Measurements from ENCODE around the gene ODC1.

ODC1 gene

GRCh38 chr2:10411557-10411956, 36.6 kb downstream of the ODC1 start:
- H3K4me2 ChIP-seq (ENCODE audit: low read depth, low read length, poor library complexity, severe bottlenecking): no peak overlapping the region
- no peaks in the 10 kb centered on the region for H3K36me3 ChIP-seq (ENCODE audit: low read length)
- peaks cover 7% of the 10 kb centered on the region for H3F3A ChIP-seq (ENCODE audit: insufficient read depth)
- H3K27ac ChIP-seq (ENCODE audit: low read depth, low read length): no peak overlapping the region
- H3K9me2 ChIP-seq (replicated peaks; ENCODE audit: insufficient read depth, low read length): no peaks in the 10 kb centered on the region
- H2AFZ ChIP-seq (ENCODE audit: low read depth, low read length, severe bottlenecking): no peak overlapping the region
- no peaks in the 10 kb centered on the region for H4K20me1 ChIP-seq (ENCODE audit: low read depth, low read length)
- H3K79me2 ChIP-seq (ENCODE audit: insufficient read depth, low read length): no peaks in the 10 kb centered on the region
- H3K27me3 ChIP-seq (ENCODE audit: low read length): no peaks in the 10 kb centered on the region
- TF ChIP-seq CTCF (IDR thresholded peaks at IDR 0.05; ENCODE audit: insufficient read depth, low read length, poor library complexity, severe bottlenecking) (no peak), EZH2phosphoT487 (conservative IDR thresholded peaks at IDR 0.05; ENCODE audit: low read length) (no peak)
- H3K9ac ChIP-seq (ENCODE audit: low read length): no peak overlapping the region
- H3K4me3 ChIP-seq (ENCODE audit: insufficient read depth, low read length, poor library complexity, severe bottlenecking): no peak overlapping the region
- H3K9me3 ChIP-seq (ENCODE audit: insufficient read depth, low read length): no peaks in the 10 kb centered on the region

- Histone ChIP-seq H3K4me3 (ENCODE audit: insufficient read depth, low read length, poor library complexity, severe bottlenecking) (no peak overlapping the region), H3K9me2 (replicated peaks; ENCODE audit: insufficient read depth, low read length) (no peaks in the 10 kb centered on the region), H3K79me2 (ENCODE audit: insufficient read depth, low read length) (no peaks in the 10 kb centered on the region), H3K36me3 (ENCODE audit: low read length) (no peaks in the 10 kb centered on the region), H3K9me3 (ENCODE audit: insufficient read depth, low read length) (no peaks in the 10 kb centered on the region), H3K27ac (ENCODE audit: low read depth, low read length) (peak overlapping the region; percentile 87), H3K4me2 (ENCODE audit: low read depth, low read length, poor library complexity, severe bottlenecking) (peak overlapping the region; percentile 30), H4K20me1 (ENCODE audit: low read depth, low read length) (no peaks in the 10 kb centered on the region), H2AFZ (ENCODE audit: low read depth, low read length, severe bottlenecking) (no peak overlapping the region), H3F3A (ENCODE audit: insufficient read depth) (peaks cover 7% of the 10 kb centered on the region), H3K9ac (ENCODE audit: low read length) (no peak overlapping the region), H3K27me3 (ENCODE audit: low read length) (no peaks in the 10 kb centered on the region)
- TF ChIP-seq EZH2phosphoT487 (conservative IDR thresholded peaks at IDR 0.05; ENCODE audit: low read length) (no peak), CTCF (IDR thresholded peaks at IDR 0.05; ENCODE audit: insufficient read depth, low read length, poor library complexity, severe bottlenecking) (no peak)
These were observed 37.2 kb downstream of the ODC1 start for GRCh38 chr2:10410823-10411437.

GRCh38 chr2:10410001-10410822, 37.9 kb downstream of the ODC1 start:
- Histone ChIP-seq H3K27me3 (ENCODE audit: low read length) (no peaks in the 10 kb centered on the region), H4K20me1 (ENCODE audit: low read depth, low read length) (no peaks in the 10 kb centered on the region), H3K27ac (ENCODE audit: low read depth, low read length) (peak overlapping the region; percentile 87), H2AFZ (ENCODE audit: low read depth, low read length, severe bottlenecking) (no peak overlapping the region), H3K9ac (ENCODE audit: low read length) (peak overlapping the region; percentile 10; the same call in 1 of the 2 replicates), H3F3A (ENCODE audit: insufficient read depth) (peaks cover 7% of the 10 kb centered on the region), H3K4me2 (ENCODE audit: low read depth, low read length, poor library complexity, severe bottlenecking) (peak overlapping the region; percentile 49), H3K36me3 (ENCODE audit: low read length) (no peaks in the 10 kb centered on the region), H3K9me3 (ENCODE audit: insufficient read depth, low read length) (no peaks in the 10 kb centered on the region), H3K79me2 (ENCODE audit: insufficient read depth, low read length) (no peaks in the 10 kb centered on the region), H3K4me3 (ENCODE audit: insufficient read depth, low read length, poor library complexity, severe bottlenecking) (no peak overlapping the region), H3K9me2 (replicated peaks; ENCODE audit: insufficient read depth, low read length) (no peaks in the 10 kb centered on the region)
- TF ChIP-seq EZH2phosphoT487 (conservative IDR thresholded peaks at IDR 0.05; ENCODE audit: low read length) (no peak), CTCF (IDR thresholded peaks at IDR 0.05; ENCODE audit: insufficient read depth, low read length, poor library complexity, severe bottlenecking) (no peak)

Data from SU-DHL-6 (cell line).